Fibroblast of skin of right biceps (primary cell): ENCODE data around the gene AP2B1.
"Not testable (repeated sequence)": the region's sequence is repeated elsewhere in the genome, so short reads cannot be mapped to it uniquely, and the experiment has no call there.

ENCODE experiments used
- DNase-seq: peaks from one replicate; pipeline ENCODE4 v3.0.0-alpha.2; 2013

Gene AP2B1

DNA sequence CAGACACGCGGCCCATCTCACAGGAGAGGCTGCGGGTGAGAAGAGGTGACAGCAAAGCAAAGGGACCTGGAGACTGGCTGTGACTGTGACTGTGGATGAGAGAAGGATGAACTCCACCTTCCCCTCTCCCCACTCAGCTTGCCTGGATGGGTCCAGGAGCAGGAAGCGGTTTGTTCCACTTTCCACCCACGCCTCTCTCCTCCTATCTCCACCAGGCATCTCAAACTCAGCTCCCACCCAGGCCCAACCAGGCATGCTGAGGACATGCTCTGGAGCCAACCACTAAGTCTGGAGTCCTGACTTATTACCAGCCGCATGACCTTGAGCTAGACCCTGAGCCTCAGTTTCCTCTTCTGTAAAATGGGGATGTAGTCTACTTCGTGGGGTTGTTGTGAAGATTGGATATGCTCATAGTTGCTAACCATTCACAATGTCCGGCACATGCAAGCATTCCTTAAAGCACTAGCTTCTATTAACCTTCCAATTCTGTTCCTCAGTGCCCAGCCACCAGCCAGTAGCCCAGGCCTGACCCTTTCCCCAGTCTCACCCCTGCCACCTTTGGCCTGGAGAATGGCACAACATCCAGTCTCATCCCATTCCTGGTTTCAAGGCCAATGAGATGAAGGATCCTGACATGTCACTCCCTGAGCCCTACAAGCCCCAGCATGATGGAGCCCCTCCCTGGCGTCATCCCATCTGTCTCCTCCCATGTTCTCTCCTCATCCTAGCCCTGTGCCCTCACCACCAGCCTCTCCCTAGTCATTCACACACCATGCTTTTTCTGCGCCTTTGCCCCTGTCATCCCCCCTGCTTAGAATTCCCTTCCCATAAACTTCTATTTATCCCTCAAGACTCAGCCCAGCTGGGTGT, 163.6 kb downstream of the AP2B1 start:
- DNase-seq = no peak

GRCh38 chr17:35751541-35751940, 164.4 kb downstream of the AP2B1 start:
- not testable (repeated sequence) for DNase-seq

DNA sequence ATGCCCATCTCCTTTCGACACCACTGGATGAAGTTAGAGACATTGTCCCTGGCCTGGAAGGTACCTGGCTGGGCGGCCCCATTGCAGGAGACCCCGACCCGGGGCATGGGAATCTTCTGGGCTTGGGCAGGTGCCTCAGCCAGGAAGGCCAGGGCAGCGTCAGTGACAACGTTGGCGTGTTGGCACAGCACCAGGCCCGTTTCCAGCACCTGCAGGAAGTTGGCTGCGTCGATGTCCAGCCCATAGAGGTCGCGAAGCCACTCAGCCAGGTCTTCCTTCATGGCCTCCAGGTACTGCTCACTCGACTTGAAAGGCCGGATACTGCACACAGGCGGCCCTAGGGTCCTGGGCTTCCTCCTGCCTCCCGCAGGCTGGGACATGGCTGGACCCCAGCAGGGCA, 165.3 kb downstream of the AP2B1 start:
- DNase-seq = no peak

- DNase-seq = no peak
These were observed 166.0 kb downstream of the AP2B1 start, which contains the start of gene GAS2L2 for GRCh38 chr17:35752945-35753764. Gene GAS2L2 (minus strand): TSS chr17:35753239. CDS start chr17:35752850, 389 bp downstream.

- DNase-seq = no peak
These were observed 170.1 kb downstream of the AP2B1 start for GRCh38 chr17:35757243-35757642.

GRCh38 chr17:35760587-35760986, 173.5 kb downstream of the AP2B1 start, which contains the start of gene C17orf50:
Gene C17orf50 (plus strand): TSS chr17:35760887. CDS start chr17:35760942, 55 bp downstream.
- DNase-seq = no peak

GRCh38 chr17:35761601-35762000, 174.5 kb downstream of the AP2B1 start:
- no peak for DNase-seq

- DNase-seq = no peak
These were observed 176.6 kb downstream of the AP2B1 start for GRCh38 chr17:35763767-35764122.

- DNase-seq = peak; percentile 76
These were observed 177.2 kb downstream of the AP2B1 start for GRCh38 chr17:35764123-35764991.

DNA sequence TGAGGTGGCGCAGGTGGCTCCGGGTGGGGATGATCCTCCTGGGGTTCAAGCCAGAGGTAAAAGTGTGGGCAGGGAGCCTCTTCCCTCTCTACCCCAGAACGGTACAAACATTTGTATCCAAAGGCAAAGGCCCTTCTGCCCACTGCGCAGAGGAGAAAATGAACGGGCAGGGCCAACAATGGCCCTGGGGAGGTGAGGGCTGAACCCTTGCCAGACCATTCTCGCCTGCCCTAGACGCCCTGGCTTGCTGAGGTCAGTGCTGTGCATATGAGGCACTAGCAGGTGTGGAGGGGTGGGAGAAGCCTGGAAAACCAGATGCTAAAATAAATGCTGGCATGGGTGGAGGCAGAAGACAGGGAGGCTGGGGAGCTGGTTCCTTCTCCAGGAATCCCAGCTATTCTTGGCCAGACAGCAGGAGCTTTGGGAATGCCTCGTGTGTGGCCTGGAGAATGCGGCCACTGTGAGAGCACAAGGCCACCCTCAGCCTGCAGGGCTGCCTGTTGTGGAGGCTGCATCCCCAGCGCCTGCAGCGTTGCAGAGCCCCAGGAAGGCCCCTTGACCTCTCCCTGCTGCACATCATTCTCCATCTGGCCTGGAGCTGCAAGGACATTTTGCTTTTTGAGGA, 178.1 kb downstream of the AP2B1 start:
- DNase-seq = no peak

GRCh38 chr17:35765756-35766488, 178.8 kb downstream of the AP2B1 start:
- DNase-seq = no peak

DNA sequence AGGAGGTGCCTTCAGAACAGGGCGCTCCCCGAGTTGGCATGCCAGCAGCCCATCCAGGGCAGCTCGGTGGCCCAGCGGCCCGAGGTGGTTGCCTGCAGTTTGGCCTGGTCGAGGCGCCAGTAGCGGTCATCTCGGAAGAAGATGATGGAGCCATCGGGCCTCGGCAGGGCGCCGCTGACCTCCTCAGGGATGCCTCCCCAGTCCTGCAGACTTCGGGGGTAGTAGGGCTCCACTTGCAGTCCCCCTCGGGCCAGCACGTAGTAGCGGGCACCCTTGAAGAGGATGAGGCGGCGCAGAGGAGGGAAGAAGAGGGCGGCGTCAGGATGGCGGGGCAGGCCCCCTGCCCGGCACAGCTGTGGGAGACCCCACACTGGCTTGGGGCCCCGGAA, 179.4 kb downstream of the AP2B1 start:
- DNase-seq = no peak

- peak; percentile 43 for DNase-seq
These were observed 179.9 kb downstream of the AP2B1 start for GRCh38 chr17:35766903-35767510.

DNA sequence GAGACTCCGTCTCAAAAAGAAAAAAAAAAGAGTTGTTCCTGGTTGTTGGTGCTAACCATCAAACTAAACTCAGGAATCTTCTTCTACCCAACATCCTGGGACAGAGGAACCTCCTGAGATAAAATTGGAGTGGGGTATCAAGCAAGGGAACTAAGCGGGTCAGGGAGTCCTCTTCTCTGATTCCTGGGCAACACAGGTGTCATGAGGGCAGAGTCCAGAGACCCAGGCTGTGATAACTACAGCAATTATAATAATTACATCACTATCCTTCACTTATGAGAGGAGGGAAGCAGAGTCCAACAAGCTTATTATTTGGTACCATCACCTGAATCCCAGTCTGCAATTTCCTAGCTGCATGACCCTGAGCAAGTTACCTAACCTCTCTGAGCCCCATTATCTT, 181.7 kb downstream of the AP2B1 start:
- DNase-seq = no peak

DNA sequence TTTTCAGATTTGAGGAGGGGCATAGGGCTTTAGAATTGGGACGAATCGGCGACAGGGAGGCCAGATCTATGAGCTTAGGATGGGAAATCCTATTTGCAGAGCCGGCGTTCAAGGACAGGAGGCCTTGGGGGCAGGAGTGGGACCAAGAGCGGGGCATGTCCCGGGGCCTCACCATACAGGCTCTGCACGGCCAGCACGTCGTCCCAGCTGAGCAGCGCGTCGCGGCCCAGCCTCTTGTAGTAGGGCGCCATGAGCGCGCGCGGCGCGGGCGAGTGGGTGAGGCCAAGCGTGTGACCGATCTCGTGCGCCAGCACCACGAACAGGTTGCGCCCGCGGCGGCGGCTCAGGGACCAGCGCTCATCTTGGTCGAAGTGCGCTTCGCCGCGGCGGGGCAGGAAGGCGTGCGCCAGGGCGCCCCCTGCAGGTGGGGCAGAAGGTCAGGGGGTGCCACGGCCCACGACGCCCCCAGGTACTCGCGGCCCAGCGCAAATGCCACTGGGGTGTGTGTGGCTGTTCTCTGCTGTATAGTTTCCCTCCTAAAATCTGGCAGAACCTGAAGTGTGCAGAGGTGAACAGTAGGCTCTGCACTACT, 182.9 kb downstream of the AP2B1 start:
- DNase-seq = no peak

- no peak for DNase-seq
These were observed 186.0 kb downstream of the AP2B1 start for GRCh38 chr17:35773129-35773528.

GRCh38 chr17:35773679-35774425, 186.7 kb downstream of the AP2B1 start:
- no peak for DNase-seq

GRCh38 chr17:35774499-35774898, 187.4 kb downstream of the AP2B1 start:
- peak; percentile 43 for DNase-seq

GRCh38 chr17:35775039-35775438, 187.9 kb downstream of the AP2B1 start:
- no peak for DNase-seq

DNA sequence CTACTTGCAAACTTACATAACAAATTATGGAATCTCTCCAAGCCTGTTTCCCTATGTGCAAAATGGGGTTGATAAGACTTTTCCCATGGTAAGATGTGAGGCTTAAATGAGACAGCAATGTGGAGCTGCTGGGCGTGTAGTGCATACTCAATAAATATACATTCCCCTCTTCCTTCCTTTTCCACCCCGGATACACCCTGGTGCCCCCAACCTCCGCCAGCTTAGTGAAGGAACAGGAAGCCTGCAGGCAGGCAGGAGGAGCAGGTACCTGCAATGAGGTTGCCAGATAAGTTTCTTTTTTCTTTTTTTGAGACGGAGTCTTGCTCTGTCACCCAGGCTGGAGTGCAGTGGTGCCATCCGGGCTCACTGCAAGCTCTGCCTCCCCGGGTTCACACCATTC, 188.5 kb downstream of the AP2B1 start:
- DNase-seq = no peak
